Activated T-cell treated with anti-CD3 and anti-CD28 coated beads, Interleukin-2, amount 50 U/mL, for 24 hours (primary cell): ENCODE results near the gene PGM2L1.
"Not testable (repeated sequence)": the region's sequence is repeated elsewhere in the genome, so short reads cannot be mapped to it uniquely, and the experiment has no call there.

Source experiments
- DNase-seq: peaks from one replicate; pipeline ENCODE4 v3.0.0-alpha.2; 2020
- H3K27ac Mint-ChIP-seq: 2 replicates; pipeline ENCODE4 v1.8.0; 2020; ENCODE audit warnings: mild to moderate bottlenecking, mixed read lengths
- H3K27me3 Mint-ChIP-seq: 2 replicates; pipeline ENCODE4 v1.8.0; 2020; ENCODE audit warnings: mixed read lengths
- H3K36me3 Mint-ChIP-seq: 2 replicates; pipeline ENCODE4 v1.8.0; 2020; ENCODE audit warnings: low read depth, mixed read lengths
- H3K4me1 Mint-ChIP-seq: 2 replicates; pipeline ENCODE4 v1.8.0; 2020; ENCODE audit warnings: low read depth, mixed read lengths
- H3K4me3 Mint-ChIP-seq: 2 replicates; pipeline ENCODE4 v1.8.0; 2020; ENCODE audit warnings: mild to moderate bottlenecking, moderate library complexity, mixed read lengths
- H3K9me3 Mint-ChIP-seq: 2 replicates; pipeline ENCODE4 v1.8.0; 2020; ENCODE audit warnings: mixed read lengths

Gene PGM2L1

DNA sequence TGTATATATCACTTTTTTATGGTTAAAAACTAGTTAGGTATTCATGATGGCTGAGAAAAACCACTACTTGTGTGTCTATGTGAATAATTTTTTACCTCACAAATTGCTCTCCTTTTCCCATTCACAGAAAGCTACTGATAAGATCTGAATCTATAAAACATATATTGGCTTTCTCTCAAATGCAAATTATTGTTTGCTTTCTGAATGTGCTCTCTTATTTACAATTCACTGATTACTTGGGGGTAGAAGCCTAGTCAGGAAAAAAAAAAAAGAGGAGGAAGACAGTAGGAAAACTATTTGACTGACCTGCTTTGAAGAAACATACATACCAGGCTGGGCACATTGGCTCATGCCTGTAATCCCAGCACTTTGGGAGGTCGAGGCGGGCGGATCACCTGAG lies 20.5 kb downstream of the PGM2L1 start:
- Mint-ChIP-seq H3K9me3 (no peaks in the 10 kb centered on the region), H3K27ac (no peak overlapping the region)

DNA sequence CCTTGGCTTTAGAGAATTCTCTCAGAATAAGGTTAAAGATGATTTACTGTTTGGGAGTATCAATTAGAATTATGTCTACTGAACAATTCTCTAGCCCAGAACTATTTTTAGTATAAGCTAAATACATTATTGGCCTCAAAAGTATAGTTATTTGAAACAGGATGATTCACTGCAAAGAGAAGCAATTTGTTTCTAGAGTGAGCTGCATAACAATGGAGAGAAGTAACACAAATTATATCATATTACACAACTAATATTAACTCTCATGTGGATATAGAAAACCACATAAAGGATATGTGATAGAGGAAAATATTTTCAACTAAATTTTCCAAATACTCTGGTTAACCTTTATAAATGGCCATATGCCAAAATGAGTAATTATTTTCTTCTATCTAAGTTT lies 24.9 kb downstream of the PGM2L1 start:
- no peak overlapping the region for H3K27ac Mint-ChIP-seq
- no peaks in the 10 kb centered on the region for H3K27me3 Mint-ChIP-seq
- H3K9me3 Mint-ChIP-seq, result no peaks in the 10 kb centered on the region
- H3K36me3 Mint-ChIP-seq, result peaks cover 17% of the 10 kb centered on the region
- no peaks in the 10 kb centered on the region for H3K4me1 Mint-ChIP-seq
- no peak overlapping the region for H3K4me3 Mint-ChIP-seq
- no peak for DNase-seq

More for the DNA sequence above, 20.5 kb downstream of the PGM2L1 start:
- Mint-ChIP-seq H3K4me3 (no peak overlapping the region), H3K4me1 (peaks cover 11% of the 10 kb centered on the region), H3K36me3 (peaks cover 8% of the 10 kb centered on the region), H3K27me3 (no peaks in the 10 kb centered on the region)
- no peak for DNase-seq

DNA sequence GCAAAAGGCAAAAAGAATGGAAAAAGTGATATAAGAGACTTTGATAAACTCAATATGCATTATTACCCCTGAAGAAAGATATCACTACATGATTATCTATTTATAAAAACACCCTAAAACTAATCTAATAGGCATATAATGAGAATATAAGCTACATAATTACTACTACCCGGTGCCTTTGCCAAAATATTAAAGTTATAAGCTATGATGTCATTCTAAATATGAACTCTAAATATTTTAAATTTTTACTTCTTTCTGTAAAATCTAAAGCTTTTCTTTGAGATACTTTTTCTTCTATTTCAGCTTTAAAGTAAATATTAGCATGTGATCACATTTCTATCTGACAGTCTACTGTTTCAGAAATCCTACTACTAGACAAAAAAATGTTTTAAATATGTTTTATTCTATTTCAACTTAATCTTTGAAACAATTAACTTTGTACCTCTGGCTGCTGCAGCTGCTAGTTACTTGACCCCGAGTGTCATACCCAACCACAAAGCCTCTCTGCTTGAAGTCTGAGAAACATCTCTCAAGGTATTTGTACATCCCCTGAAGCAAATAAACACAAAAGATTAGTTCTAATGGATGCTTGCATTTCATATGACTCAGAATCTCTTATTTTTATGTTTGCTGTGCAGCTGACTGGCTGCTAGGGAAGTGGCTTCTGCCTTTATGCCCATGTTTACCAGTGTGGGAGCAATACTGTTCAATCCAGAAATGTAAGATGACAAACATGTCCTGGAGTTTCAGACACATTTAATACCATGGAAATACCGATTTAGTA lies 26.8 kb downstream of the PGM2L1 start:
- peaks cover 17% of the 10 kb centered on the region for H3K36me3 Mint-ChIP-seq
- H3K4me3 Mint-ChIP-seq, result no peak overlapping the region
- no peaks in the 10 kb centered on the region for H3K27me3 Mint-ChIP-seq
- DNase-seq, result no peak
- no peaks in the 10 kb centered on the region for H3K4me1 Mint-ChIP-seq
- H3K27ac Mint-ChIP-seq, result no peak overlapping the region
- H3K9me3 Mint-ChIP-seq, result no peaks in the 10 kb centered on the region

DNA sequence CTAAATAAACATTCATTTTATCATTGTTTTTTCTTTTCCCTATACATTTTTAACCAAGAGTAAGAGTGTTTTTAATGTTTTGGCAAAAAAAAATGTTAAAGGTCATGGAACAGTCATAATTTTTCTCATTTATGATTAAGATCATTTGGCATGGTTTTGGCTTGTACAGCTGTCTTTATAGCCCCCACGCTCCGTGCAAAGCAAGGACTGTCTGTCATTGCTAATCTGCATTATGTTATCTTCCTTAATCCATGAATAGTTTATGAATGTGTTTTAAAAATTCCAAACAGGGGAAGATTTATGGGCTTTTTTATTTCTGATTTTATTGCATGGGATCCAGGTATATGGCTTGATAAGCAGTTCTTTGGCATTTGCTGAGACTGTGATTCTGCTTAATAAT lies 28.1 kb downstream of the PGM2L1 start:
- Mint-ChIP-seq H3K27ac (no peak overlapping the region), H3K4me1 (no peaks in the 10 kb centered on the region), H3K4me3 (no peak overlapping the region), H3K36me3 (peaks cover 19% of the 10 kb centered on the region), H3K27me3 (no peaks in the 10 kb centered on the region), H3K9me3 (no peaks in the 10 kb centered on the region)
- DNase-seq, result no peak

DNA sequence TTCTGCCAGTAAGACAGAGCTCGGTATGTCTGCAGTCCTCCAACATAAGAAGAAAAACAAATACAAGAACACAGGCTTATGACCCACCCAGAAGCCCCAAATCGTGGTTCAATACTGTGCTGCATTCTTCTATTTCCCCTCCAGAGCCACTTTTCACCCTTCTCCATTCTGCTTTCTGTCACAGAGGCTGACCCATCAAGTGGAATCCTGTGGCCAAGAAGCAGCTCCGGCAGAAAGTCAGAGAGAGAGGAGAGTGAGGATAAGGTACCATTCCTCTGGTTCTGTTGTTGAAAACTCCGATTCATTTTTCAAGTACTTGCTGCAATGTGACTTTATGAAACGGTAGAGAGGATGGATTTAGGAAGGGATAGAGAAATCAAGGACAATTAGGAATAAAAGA lies 30.4 kb downstream of the PGM2L1 start:
- Mint-ChIP-seq H3K9me3 (no peaks in the 10 kb centered on the region), H3K27ac (no peak overlapping the region), H3K36me3 (peaks cover 23% of the 10 kb centered on the region), H3K4me3 (no peak overlapping the region), H3K27me3 (no peaks in the 10 kb centered on the region), H3K4me1 (no peaks in the 10 kb centered on the region)
- DNase-seq, result no peak

DNA sequence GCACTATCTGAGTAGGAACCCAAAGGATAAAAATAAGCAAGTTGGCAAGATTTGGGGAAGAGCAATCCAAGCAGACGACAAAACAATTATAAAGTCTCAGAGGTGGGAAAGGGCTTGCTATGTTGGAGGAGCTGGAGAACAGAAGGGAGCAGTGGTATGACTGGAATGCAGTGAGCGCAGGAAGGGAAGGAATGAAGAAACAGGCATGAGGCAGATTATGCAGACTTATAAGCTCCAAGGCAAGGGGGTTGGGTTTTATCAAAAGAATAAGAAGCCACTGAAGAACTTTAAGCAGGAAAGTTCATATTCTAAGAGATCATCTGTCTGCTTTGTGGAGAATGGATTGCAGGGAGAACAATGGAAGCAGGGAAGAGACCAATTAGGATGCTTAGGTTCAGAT lies 31.7 kb downstream of the PGM2L1 start:
- Mint-ChIP-seq H3K27me3 (no peaks in the 10 kb centered on the region), H3K36me3 (peaks cover 36% of the 10 kb centered on the region), H3K4me3 (no peak overlapping the region), H3K4me1 (no peaks in the 10 kb centered on the region), H3K27ac (no peak overlapping the region), H3K9me3 (no peaks in the 10 kb centered on the region)
- DNase-seq, result no peak

DNA sequence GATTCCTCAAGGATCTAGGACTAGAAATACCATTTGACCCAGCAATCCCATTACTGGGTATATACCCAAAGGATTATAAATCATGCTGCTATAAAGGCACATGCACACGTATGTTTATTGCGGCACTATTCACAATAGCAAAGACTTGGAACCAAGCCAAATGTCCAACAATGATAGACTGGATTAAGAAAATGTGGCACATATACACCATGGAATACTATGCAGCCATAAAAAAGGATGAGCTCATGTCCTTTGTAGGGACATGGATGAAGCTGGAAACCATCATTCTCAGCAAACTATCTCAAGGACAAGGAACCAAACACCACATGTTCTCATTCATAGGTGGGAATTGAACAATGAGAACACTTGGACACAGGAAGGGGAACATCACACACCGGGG lies 32.4 kb downstream of the PGM2L1 start:
- H3K4me1 Mint-ChIP-seq, H3K4me3 Mint-ChIP-seq, H3K27ac Mint-ChIP-seq, H3K9me3 Mint-ChIP-seq, DNase-seq, H3K27me3 Mint-ChIP-seq: not testable (repeated sequence)
- H3K36me3 Mint-ChIP-seq, result peaks cover 42% of the 10 kb centered on the region

DNA sequence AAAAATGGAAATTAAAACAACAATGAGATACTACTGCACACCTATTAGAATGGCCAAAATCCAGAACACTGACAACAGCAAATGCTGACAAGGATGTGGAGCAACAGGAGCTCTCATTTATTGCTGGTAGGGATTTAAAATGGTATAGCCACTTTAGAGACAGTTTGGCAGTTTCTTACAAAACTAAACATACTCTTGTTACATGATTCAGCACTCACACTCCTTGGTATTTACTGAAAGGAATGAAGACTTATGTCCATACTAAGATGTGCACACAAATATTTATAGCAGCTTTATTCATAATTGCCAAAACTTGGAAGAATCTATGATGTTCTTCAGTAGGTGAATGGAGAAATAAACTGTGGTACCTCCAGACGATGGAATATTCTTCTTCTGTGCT lies 40.8 kb downstream of the PGM2L1 start:
- Mint-ChIP-seq H3K9me3 (no peaks in the 10 kb centered on the region), H3K4me3 (no peak overlapping the region), H3K27me3 (no peaks in the 10 kb centered on the region), H3K36me3 (peaks cover 63% of the 10 kb centered on the region), H3K4me1 (no peaks in the 10 kb centered on the region), H3K27ac (no peak overlapping the region)
- no peak for DNase-seq

DNA sequence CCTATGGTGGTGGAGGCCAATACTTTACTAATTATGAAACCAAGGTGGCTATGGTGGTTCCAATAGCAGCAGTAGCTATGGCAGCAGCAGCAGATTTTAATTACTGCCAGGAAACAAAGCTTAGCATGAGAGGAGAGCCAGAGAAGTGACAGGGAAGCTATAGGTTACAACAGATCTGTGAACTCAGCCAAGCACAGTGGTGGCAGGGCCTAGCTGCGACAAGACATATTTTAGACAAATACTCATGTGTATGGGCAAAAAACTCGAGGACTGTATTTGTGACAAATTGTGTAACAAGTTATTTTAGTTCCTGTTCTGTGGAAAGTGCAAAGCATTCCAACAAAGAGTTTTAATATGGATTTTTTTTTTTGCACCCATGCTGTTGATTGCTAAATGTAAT lies 42.6 kb downstream of the PGM2L1 start:
- no peak for DNase-seq
- H3K27me3 Mint-ChIP-seq, result no peaks in the 10 kb centered on the region
- H3K4me3 Mint-ChIP-seq, result no peak overlapping the region
- peaks cover 51% of the 10 kb centered on the region for H3K36me3 Mint-ChIP-seq
- no peak overlapping the region for H3K27ac Mint-ChIP-seq
- no peaks in the 10 kb centered on the region for H3K9me3 Mint-ChIP-seq
- H3K4me1 Mint-ChIP-seq, result no peaks in the 10 kb centered on the region

DNA sequence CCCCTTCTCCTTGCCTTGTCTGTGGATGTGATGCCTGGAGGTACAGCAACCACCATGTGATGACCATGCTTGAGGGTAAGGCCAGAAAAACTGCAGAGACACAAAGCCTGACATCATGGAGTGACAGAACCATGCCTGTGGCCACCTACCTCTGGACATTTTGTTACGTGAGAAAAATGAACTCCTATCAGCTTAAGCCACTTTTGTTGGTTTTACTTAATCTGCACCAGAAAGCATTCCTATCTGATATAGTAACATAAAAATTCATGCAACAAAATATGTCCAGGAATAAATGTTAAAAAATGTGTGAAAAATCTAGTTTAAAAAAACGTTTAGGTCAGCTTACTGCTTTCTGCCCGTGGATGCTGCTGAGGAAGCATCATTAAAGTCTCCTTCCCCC lies 44.2 kb downstream of the PGM2L1 start:
- Mint-ChIP-seq H3K36me3 (peaks cover 42% of the 10 kb centered on the region), H3K27me3 (no peaks in the 10 kb centered on the region), H3K4me1 (no peaks in the 10 kb centered on the region), H3K9me3 (no peaks in the 10 kb centered on the region), H3K4me3 (no peak overlapping the region), H3K27ac (no peak overlapping the region)
- DNase-seq, result no peak

DNA sequence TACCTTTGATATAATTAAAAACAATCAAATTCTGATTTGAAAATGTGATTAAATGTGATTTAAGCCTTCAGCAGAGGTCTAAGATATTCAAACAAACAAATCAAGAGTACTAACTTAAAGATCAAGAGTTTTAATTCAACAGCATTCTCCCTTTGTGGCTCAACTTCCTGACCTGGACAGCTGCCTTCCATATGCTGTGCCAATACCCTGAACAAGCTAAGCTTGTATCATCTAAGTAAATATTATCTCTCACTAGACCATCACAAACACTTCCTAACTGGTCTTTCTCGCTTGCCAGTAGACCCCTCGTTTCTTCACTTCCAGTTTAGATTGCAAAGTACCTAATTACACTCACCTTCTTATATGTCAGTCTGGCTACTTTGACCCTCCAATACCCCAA lies 50.9 kb downstream of the PGM2L1 start:
- Mint-ChIP-seq H3K36me3 (peaks cover 32% of the 10 kb centered on the region), H3K9me3 (no peaks in the 10 kb centered on the region), H3K4me3 (no peak overlapping the region), H3K27ac (no peak overlapping the region), H3K27me3 (no peaks in the 10 kb centered on the region), H3K4me1 (no peaks in the 10 kb centered on the region)
- no peak for DNase-seq

DNA sequence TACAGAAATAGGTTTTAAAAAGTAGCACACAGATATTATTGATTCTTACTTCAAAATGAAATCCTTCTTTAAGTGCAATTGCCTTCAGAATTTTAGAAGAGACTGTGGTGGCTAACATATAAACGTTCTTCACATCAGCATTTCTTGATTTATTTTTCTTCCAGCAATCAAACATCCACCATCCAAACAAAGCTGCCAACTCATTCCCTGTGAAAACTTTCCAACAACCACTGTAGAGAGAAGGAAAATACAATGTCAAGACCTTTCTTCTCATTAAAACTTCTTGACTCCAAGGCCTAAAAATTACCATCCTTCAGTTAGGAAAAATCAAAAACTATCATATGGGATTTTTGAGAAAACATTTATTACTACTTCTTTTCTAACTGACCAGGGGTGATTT lies 52.8 kb downstream of the PGM2L1 start:
- Mint-ChIP-seq H3K27me3 (no peaks in the 10 kb centered on the region), H3K9me3 (no peaks in the 10 kb centered on the region), H3K4me3 (no peak overlapping the region), H3K36me3 (peaks cover 39% of the 10 kb centered on the region), H3K4me1 (no peaks in the 10 kb centered on the region), H3K27ac (no peak overlapping the region)
- no peak for DNase-seq

DNA sequence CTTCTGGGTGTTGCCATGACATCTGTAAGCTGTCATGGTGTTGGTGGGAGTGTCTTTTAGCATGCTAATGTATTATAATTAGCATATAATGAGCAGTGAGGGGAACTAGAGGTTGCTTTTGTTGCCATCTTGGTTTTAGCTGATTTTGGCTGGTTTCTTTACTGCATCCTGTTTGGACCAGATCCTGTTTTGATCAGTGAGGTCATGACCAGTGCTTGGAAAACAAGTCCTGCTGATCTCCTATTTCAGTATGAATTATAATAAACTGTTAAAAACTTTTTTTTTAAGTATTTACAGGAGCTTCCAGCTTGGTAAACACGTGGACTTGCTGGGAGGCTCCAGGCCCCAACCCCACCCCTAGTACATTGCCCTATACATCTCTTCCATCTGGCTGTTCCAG lies 56.3 kb downstream of the PGM2L1 start:
- H3K36me3 Mint-ChIP-seq, result peaks cover 57% of the 10 kb centered on the region
- no peaks in the 10 kb centered on the region for H3K4me1 Mint-ChIP-seq
- DNase-seq, result no peak
- H3K9me3 Mint-ChIP-seq, result no peaks in the 10 kb centered on the region
- no peak overlapping the region for H3K27ac Mint-ChIP-seq
- H3K4me3 Mint-ChIP-seq, result no peak overlapping the region
- no peaks in the 10 kb centered on the region for H3K27me3 Mint-ChIP-seq

DNA sequence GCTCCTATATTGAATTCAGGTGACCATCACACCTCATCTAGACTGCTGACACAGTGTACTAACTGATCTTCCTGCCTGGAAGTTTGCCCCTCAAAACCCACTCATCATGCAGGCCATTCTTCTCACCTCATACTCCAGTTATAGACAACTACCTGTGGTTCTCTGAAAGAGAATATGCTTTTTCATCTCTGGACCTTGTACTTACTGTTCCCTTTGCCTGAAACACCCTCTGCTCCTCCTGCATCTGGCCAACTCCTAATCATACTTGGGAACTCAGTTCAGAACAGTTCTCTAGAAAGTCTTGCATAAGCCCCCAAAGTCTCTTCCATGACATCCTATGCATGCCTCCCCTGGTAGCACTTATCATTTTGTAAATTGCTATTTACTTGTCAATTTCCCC lies 58.6 kb downstream of the PGM2L1 start:
- Mint-ChIP-seq H3K27ac (no peak overlapping the region), H3K27me3 (no peaks in the 10 kb centered on the region), H3K4me3 (no peak overlapping the region), H3K4me1 (no peaks in the 10 kb centered on the region), H3K36me3 (peaks cover 57% of the 10 kb centered on the region), H3K9me3 (no peaks in the 10 kb centered on the region)
- DNase-seq, result no peak

DNA sequence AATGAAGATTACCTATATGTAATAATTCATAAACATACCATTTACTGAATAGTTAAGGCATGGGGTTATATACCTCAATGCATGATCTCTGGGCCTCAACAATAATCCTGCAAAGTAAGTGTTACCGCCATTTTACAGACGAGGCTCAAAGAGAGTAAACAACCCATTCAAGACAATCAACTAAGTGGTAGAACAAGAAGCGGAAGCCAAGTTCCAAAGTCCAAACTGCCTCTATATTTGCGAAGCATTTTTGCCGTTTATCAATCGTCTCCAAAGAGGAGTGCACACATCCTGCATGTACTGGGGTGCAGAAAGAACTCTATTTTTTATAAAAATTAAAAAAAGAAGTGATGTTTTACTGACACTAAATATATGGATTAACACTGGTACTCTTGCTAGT lies 59.3 kb downstream of the PGM2L1 start:
- no peak for DNase-seq
- no peak overlapping the region for H3K4me3 Mint-ChIP-seq
- H3K4me1 Mint-ChIP-seq, result no peaks in the 10 kb centered on the region
- H3K27me3 Mint-ChIP-seq, result no peaks in the 10 kb centered on the region
- no peak overlapping the region for H3K27ac Mint-ChIP-seq
- no peaks in the 10 kb centered on the region for H3K9me3 Mint-ChIP-seq
- H3K36me3 Mint-ChIP-seq, result peaks cover 50% of the 10 kb centered on the region

DNA sequence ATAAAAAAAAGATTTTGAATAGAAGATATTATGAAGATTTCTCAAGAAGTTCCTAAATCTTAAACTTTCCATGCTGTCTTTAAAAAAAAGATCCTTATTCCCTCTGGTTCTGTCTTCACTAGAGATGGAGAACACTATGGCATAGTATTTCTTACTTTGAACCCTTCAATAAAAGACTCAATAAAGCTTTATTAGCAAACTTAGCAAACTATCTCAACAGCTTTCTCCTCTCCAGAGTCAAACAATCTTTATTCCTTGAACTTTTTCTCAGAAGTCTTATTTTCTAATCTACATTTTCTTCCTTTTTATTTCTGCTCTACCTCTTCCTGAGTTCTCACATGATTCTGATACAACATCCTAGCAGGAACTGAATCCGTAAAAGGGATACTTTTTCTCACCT lies 65.0 kb downstream of the PGM2L1 start:
- Mint-ChIP-seq H3K27ac (no peak overlapping the region), H3K4me3 (no peak overlapping the region), H3K9me3 (no peaks in the 10 kb centered on the region), H3K36me3 (peaks cover 21% of the 10 kb centered on the region), H3K27me3 (no peaks in the 10 kb centered on the region), H3K4me1 (no peaks in the 10 kb centered on the region)
- DNase-seq, result no peak
